AG09319 (cell line): ENCODE results near the gene BAK1.
"Not testable (repeated sequence)": the region's sequence is repeated elsewhere in the genome, so short reads cannot be mapped to it uniquely, and the experiment has no call there.

Experiments used
- DNase-seq: peaks from one replicate; pipeline ENCODE4 v3.0.0-alpha.2; 2010; ENCODE audit warnings: low read depth; ENCODE audit errors: extremely low read depth
- CTCF ChIP-seq: IDR thresholded peaks from 2 replicates; pipeline ENCODE4 v1.5.1; 2011; ENCODE audit warnings: low read depth, mild to moderate bottlenecking, inconsistent platforms, low read length, moderate library complexity

BAK1 gene

GRCh38 chr6:33607126-33607783, 27.2 kb upstream of the BAK1 start:
- TF ChIP-seq CTCF, result no peak
- DNase-seq, result no peak

GRCh38 chr6:33606642-33607041, 26.6 kb upstream of the BAK1 start:
- DNase-seq, result no peak
- TF ChIP-seq CTCF, result no peak

GRCh38 chr6:33604941-33605854, 25.1 kb upstream of the BAK1 start:
- DNase-seq, result no peak
- no peak for TF ChIP-seq CTCF

GRCh38 chr6:33602180-33602579, 22.1 kb upstream of the BAK1 start:
- DNase-seq, result no peak
- TF ChIP-seq CTCF, result no peak

- no peak for TF ChIP-seq CTCF
- DNase-seq, result no peak
These were observed 20.7 kb upstream of the BAK1 start for GRCh38 chr6:33600761-33601160.

GRCh38 chr6:33599413-33599938, 19.4 kb upstream of the BAK1 start:
- no peak for TF ChIP-seq CTCF
- DNase-seq, result no peak

- no peak for TF ChIP-seq CTCF
- no peak for DNase-seq
These were observed 17.7 kb upstream of the BAK1 start for GRCh38 chr6:33597551-33598322.

- DNase-seq, result not testable (repeated sequence)
These were observed 16.8 kb upstream of the BAK1 start for GRCh38 chr6:33596894-33597293.
